Heart left ventricle (tissue), 16 donors: ENCODE data around the gene ZNF135. TPM values are rescaled to one million over a fixed set of nuclear protein-coding genes. Genes with fewer than 3 reads are reported as not detected.

Source experiments
- ATAC-seq, 4 donors: fragments of 200-7000 bp; cut with Tn5 transposase; one replicate each; pipeline ENCODE4 v1.9.1; 2020 to 2022; ENCODE audit warnings: moderate library complexity in 4 of 4, mild to moderate bottlenecking in 3 of 4, moderate number of reproducible peaks in 1 of 4
- DNase-seq, 5 donors: peaks; one replicate each; pipeline ENCODE4 v3.0.0-alpha.2; 2020
- H3K27ac ChIP-seq, 12 donors: fragments of 200-600 bp; sonication (generic) in 4 of 12; one replicate each; pipeline versions ENCODE4 v1.5.0 to v1.8.0; 2016 to 2022; ENCODE audit warnings: mild to moderate bottlenecking in 2 of 12
- H3K27me3 ChIP-seq, 9 donors: fragments of 200-600 bp; sonication (generic) in 2 of 9; one replicate each; pipeline versions ENCODE4 v1.5.1 to v1.8.0; 2016 to 2022; ENCODE audit warnings: mild to moderate bottlenecking in 3 of 9
- H3K36me3 ChIP-seq, 9 donors: fragments of 200-600 bp; sonication (generic) in 2 of 9; one replicate each; pipeline versions ENCODE4 v1.5.0 to v1.8.0; 2018 to 2022; ENCODE audit warnings: mild to moderate bottlenecking in 2 of 9
- H3K4me1 ChIP-seq, 12 donors: fragments of 200-600 bp; sonication (generic) in 4 of 12; one replicate each; pipeline versions ENCODE4 v1.5.0 to v1.8.0; 2016 to 2022; ENCODE audit warnings: mild to moderate bottlenecking in 3 of 12
- H3K4me3 ChIP-seq, 12 donors: fragments of 200-600 bp; sonication (generic) in 4 of 12; one replicate each; pipeline versions ENCODE4 v1.5.0 to v1.8.0; 2017 to 2022; ENCODE audit warnings: mild to moderate bottlenecking in 9 of 12, moderate library complexity in 4 of 12
- H3K9me3 ChIP-seq, 12 donors: fragments of 200-600 bp; sonication (generic) in 4 of 12; one replicate each; pipeline versions ENCODE4 v1.5.0 to v1.8.0; 2016 to 2022; ENCODE audit warnings: mild to moderate bottlenecking in 1 of 12
- CTCF ChIP-seq, 12 donors: fragments of 200-600 bp; sonication (generic) in 4 of 12; IDR thresholded peaks; one replicate each; pipeline versions ENCODE4 v1.5.0 to v1.8.0; 2018 to 2022; ENCODE audit warnings: antibody characterized with exemption in 12 of 12, mild to moderate bottlenecking in 5 of 12
- POLR2A ChIP-seq, 2 donors: fragments of 450-650 bp; IDR thresholded peaks; one replicate each; pipeline ENCODE4 v1.6.1; 2017; ENCODE audit warnings: antibody characterized with exemption in 2 of 2, mild to moderate bottlenecking in 2 of 2, moderate library complexity in 2 of 2
- WGBS, 4 donors: extraction: QIAGEN DNeasy Blood & Tissue Kit in 2 of 4; methylation state at CpG; one replicate each; pipeline versions ENCODE4 v1.1.5 to v1.1.7; 2013 to 2018; 5-methylcytosine and 5-hydroxymethylcytosine counted together
- intact Hi-C, 10 donors: fragments of 100-400 bp; cut with DNase I; formaldehyde crosslinking; loops; one replicate each; pipeline versions ENCODE4 v1.11.1 to v1.14.2; 2022
- polyA plus RNA-seq, 2 donors: library from polyadenylated mRNA; stranded (reverse); fragments of 200-250 nt; gene quantifications; one replicate each; pipeline ENCODE4 v1.2.3, GENCODE V29; 2013
- total RNA-seq, 9 donors: library from RNA; depleted of rRNA in 2 of 9; stranded (reverse); fragments of >200 nt in 2 of 9; fragmentation: NEBNext Ultra II Directional in 3 of 9; extraction: Animal tissue kit (Norgen Biotek cat#: 25700) in 3 of 9; gene quantifications; one replicate each; pipeline versions ENCODE4 v1.1.0 to v1.2.4, GENCODE V29; 2016 to 2023
- donor health status: ischemic (EF 13 %, LVEDD 7.1; RV severe dilation, severe dysfunction).
- donor health status: healthy with polysubstance abuse.
- donor health status: DM: no; HTN: yes; CAD: no.
- donor health status: DM: no; HTN: no; CAD: no.
- donor health status: ischemic (EF 25% LVEDD 6.9; RV normal size, moderate dysfunction).
- donor health status: ischemic (EF 25% LVEDD 5.7; RV mildly dilated, moderate dysfunction).
- donor health status: healthy.
- donor health status: DM: yes; HTN: yes; CAD: no.
- donor health status: ischemic (EF 35%, LVEDD 5.7; RV mildly dilated, moderate dysfunction).
- donor health status: nonischemic (EF 11% LVEDD 7.7; RV severe dilation, severe dysfunction).
- donor health status: DM: yes; HTN: yes; CAD: no.
- donor health status: PGD.
- donor health status: ischemic (EF 29% LVEDD 5.4; RV normal size, mild dysfunction).
- donor health status: nonischemic (EF 23%, LVEDD 6.1; RV moderate dilation, normal function).

Gene ZNF135
- total and polyA plus RNA-seq, 11 donors: 2.0 to 4.5 (median 3.4) TPM

- no peaks in the 10 kb centered on the region for H3K4me1 ChIP-seq
- intact Hi-C loops: loop anchor here in 1 of 10 donors (10.0 kb wide), 1 partner anchor 55 kb away; the partner anchor contains the start of gene ZSCAN1
- no peaks in the 10 kb centered on the region for H3K27me3 ChIP-seq
- peaks cover 5 to 55% (median 30%) of the 10 kb centered on the region in 9 donors for H3K36me3 ChIP-seq
- H3K27ac ChIP-seq: no peak overlapping the region
- H3K4me3 ChIP-seq: no peak overlapping the region
- DNase-seq: no peak
- 95 to 98% (median 96%) methylated on average over 9 to 16 of the region's 16 CpGs for WGBS, 4 donors
- no peak for TF ChIP-seq CTCF (IDR thresholded peaks at IDR 0.05)
- no peak for TF ChIP-seq POLR2A (IDR thresholded peaks at IDR 0.05)
- no peak for ATAC-seq
- H3K9me3 ChIP-seq: peaks cover 0 to 65% (median 7%) of the 10 kb centered on the region in 12 donors
These were observed 30.8 kb downstream of the ZNF135 start for GRCh38 chr19:58089846-58090245.

DNA sequence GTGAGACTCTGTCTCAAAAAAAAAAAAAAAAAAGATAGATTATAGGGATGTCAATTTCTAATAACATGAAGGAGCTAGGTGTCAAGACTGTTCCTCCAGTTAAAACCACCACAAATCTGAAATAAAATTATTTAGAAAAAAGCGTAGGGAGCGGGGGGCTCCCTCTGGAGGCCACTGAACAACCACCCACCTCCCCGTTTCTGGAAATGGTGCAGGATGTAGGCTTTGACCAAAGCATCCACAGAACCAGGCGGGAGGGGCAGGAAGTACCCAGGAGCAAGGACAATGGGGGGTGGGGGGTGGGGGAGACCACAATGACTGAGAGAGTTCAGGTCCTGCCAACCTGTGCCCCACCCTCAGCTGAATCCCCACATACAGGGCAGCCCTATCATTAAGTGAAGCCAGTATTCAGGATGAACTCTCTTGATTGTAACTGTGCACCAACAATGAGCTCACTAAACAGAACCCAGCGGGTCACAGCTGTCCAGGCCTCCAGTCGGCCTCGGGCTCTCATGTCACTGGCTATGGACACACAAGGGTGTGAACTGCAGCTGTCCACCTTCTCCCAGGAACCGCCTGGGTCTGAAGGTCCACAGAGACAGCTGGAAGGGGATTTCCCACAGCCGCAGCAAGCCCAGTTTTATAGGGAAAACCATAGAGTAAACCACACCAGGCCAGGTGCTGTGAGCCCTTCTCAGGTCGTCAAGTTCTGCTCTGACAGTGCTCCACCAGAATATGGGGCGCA is 32.3 kb downstream of the ZNF135 start:
- Histone ChIP-seq H3K4me1 (peaks cover 0 to 7% (median 0%) of the 10 kb centered on the region in 12 donors), H3K27ac (no peak overlapping the region), H3K36me3 (peaks cover 0 to 46% (median 15%) of the 10 kb centered on the region in 9 donors), H3K27me3 (no peaks in the 10 kb centered on the region), H3K9me3 (peaks cover 0 to 54% (median 0%) of the 10 kb centered on the region in 12 donors), H3K4me3 (no peak overlapping the region)
- TF ChIP-seq CTCF (IDR thresholded peaks at IDR 0.05): no peak
- no peak for TF ChIP-seq POLR2A (IDR thresholded peaks at IDR 0.05)
- peak in 1 of 4 donors; percentile 13 for ATAC-seq
- no peak for DNase-seq
- 81 to 85% (median 81%) methylated on average over 10 to 11 of the region's 11 CpGs for WGBS, 4 donors
- intact Hi-C loops: loop anchor here in 1 of 10 donors (10.0 kb wide), 1 partner anchor 57 kb away; the partner anchor contains the start of gene ZSCAN1

- TF ChIP-seq POLR2A (IDR thresholded peaks at IDR 0.05) (no peak), CTCF (IDR thresholded peaks at IDR 0.05) (no peak)
- DNase-seq (no peak), ATAC-seq (no peak)
- intact Hi-C loops: loop anchor here in 1 of 10 donors (10.0 kb wide), 1 partner anchor 58 kb away; the partner anchor contains the start of gene ZSCAN1
- Histone ChIP-seq H3K4me3 (no peak overlapping the region), H3K9me3 (peaks cover 0 to 44% (median 0%) of the 10 kb centered on the region in 12 donors), H3K27ac (no peak overlapping the region), H3K36me3 (peaks cover 0 to 29% (median 2%) of the 10 kb centered on the region in 9 donors), H3K4me1 (peaks cover 0 to 18% (median 7%) of the 10 kb centered on the region in 12 donors), H3K27me3 (no peaks in the 10 kb centered on the region)
- 95 to 100% (median 96%) methylated on average over 6 to 7 of the region's 7 CpGs for WGBS, 4 donors
These were observed 34.0 kb downstream of the ZNF135 start for GRCh38 chr19:58093071-58093470.

GRCh38 chr19:58095328-58095727 is 36.2 kb downstream of the ZNF135 start:
- ATAC-seq (no peak), DNase-seq (no peak)
- H3K27ac ChIP-seq: no peak overlapping the region
- no peaks in the 10 kb centered on the region for H3K27me3 ChIP-seq
- peaks cover 0 to 17% (median 0%) of the 10 kb centered on the region in 9 donors for H3K36me3 ChIP-seq
- H3K4me3 ChIP-seq: no peak overlapping the region
- peaks cover 0 to 43% (median 0%) of the 10 kb centered on the region in 12 donors for H3K9me3 ChIP-seq
- WGBS, 4 donors: 95 to 97% (median 96%) methylated on average over 6 to 10 of the region's 10 CpGs
- peaks cover 0 to 24% (median 10%) of the 10 kb centered on the region in 12 donors for H3K4me1 ChIP-seq
- no peak for TF ChIP-seq POLR2A (IDR thresholded peaks at IDR 0.05)
- no peak for TF ChIP-seq CTCF (IDR thresholded peaks at IDR 0.05)
- intact Hi-C loops: loop anchor here in 6 of 10 donors (5.0 to 10.0 kb wide), 5 partner anchors 33 to 73 kb away; partner anchors contain the start of genes ZNF135 (in 3 of the 6), ZNF329 (in 1 of the 6) and ZSCAN1 (in 1 of the 6)
